Stimulated activated CD4-positive, alpha-beta T cell treated with anti-CD3 and anti-CD28 coated beads, Interleukin-1b, Interleukin-23, amount 100 ng/mL, for 24 hours (primary cell): ENCODE results near the gene ELOVL6.
"Not testable (repeated sequence)": the region's sequence is repeated elsewhere in the genome, so short reads cannot be mapped to it uniquely, and the experiment has no call there.

Experiments
- DNase-seq, 4 experiments: peaks; one replicate each; pipeline ENCODE4 v3.0.0-alpha.2; 2020; ENCODE audit warnings: low read depth in 4 of 4, low spot score in 1 of 4

Gene ELOVL6

GRCh38 chr4:110078148-110078547, 120.3 kb downstream of the ELOVL6 start:
- DNase-seq = not testable (repeated sequence)

- not testable (repeated sequence) for DNase-seq
Measured at GRCh38 chr4:110076828-110077227, 121.6 kb downstream of the ELOVL6 start.

DNA sequence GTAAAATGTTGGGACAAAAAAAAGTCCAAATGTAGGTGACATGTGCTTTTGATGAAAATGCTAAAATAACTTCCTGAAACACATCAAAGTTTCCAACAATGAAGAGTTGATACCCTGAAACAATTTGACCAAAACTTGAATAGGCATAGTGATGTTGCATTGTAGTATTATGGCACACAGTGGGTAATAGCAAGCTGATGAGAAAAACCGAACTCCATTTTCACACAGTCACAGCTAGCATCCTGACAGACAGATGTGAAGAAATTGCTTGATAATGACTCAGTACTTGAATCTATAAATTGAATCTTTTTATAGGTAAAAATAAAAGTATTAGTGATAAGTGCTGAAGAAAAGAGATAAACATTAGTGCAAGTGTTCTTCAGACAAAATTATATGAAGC, 122.5 kb downstream of the ELOVL6 start:
- no peak for DNase-seq

GRCh38 chr4:110075083-110075738, 123.2 kb downstream of the ELOVL6 start:
- no peak for DNase-seq

- no peak for DNase-seq
Measured at GRCh38 chr4:110074570-110074969, 123.8 kb downstream of the ELOVL6 start.

DNA sequence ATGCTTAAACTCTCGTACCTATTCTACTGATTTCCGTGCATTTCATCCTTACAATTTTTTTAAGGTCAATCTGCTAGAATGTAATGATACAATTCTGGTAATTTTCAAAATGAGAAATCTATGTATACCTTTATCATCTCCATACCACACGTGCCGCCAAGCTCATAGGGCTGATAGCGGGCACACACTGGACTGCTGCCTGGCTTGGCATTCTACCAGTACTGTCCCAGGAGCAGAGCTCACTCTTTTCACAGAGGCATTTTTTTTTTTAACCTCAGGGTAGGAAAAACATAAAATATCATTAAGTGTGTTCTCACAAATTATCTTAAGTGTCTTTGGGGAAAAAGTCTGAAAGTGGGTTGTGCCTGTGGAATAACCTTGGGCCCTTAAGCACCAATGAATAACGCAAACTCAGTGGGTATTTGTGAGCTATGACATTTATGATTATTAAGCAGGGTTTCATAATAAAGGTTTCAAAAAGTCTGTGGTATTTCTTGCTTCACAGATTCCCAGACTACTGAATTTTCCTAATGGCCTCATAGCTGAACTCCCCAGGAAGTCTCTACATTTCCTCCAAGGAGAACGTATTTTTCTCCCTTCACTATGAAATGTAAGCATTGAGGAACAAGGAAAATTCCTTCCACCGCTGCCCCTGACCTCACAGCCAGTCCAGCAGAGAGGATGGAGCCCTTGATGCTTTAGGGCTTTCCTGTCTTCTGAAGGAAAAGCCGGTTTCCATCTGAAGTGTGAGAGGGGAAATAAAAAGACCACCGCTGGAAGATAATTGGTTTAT, 125.2 kb downstream of the ELOVL6 start:
- DNase-seq = no peak

GRCh38 chr4:110071466-110071865, 126.9 kb downstream of the ELOVL6 start:
- DNase-seq = no peak

- DNase-seq = no peak
Measured at GRCh38 chr4:110068248-110068647, 130.2 kb downstream of the ELOVL6 start.

DNA sequence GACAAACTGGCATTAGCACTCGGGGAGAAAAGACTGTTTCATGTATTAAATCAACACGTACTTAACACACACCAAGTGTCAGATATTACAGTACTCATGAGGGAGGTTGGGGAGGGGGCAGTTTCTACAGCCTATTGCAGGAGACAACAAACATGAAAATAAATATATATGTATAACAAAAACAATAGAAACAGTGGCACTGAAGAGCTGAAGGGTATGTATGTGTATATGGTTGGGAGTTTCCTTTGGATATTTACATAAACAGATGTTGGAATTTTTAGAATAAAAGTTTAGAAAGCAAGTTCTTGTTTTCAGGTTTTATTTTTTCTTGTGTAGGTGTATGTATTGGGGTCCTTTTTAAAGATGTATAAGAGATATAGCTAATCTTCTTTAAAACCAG, 133.5 kb downstream of the ELOVL6 start:
- DNase-seq = no peak

DNA sequence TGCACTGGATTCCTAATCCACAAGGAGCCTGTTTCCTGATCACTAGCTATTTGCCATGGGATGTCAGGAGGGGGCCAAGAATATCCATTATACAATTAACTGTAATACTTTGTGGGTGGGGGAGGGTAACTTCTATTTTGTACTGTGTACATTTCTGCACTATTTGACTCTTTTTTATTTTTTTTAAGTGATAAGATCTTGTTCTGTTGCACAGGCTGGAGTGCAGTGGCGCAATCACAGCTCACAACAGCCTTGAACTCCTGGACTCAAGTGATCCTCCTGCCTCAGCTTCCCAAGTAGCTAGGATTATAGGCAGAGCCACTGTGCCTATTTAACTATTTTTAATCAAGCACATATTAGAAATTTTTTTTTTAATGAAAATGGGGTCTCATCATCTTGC, 134.1 kb downstream of the ELOVL6 start:
- DNase-seq = no peak

DNA sequence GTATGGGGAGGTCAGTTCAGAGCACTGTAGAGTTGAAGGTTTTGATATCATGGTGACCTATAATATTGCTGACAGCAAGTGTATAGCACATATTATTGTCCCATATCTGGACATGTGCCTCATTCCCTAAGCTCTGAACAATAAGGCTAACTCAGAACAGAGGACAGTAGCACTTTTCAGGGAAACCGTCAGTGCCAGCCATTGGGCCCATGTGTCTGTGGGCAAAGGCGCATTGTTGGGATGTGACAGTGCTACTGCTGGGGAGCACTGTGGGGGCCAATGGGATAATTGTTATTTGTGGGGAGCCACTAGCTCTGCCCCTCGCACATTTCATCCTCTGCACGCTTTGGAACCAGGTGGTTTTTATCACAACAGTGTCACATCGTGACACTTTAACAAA, 136.2 kb downstream of the ELOVL6 start:
- no peak for DNase-seq

DNA sequence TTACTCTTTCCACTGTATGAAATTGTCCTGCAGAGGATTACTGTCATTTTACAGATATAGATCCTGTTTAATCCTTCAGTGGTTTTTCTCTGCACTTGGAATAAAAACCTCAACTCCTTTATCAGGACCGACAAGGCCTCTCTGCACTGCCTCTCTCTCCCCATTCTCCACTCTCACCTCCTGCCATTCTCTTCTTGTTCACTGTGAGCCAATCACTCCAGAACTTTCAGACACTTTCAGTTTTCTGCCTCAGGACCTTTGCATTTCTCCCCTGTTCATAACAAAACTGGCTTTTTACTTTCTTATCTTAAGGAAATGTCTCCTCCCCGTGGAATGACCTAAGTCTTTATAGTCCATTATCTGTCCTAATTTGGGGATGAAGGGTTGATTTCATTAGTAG, 137.3 kb downstream of the ELOVL6 start:
- no peak for DNase-seq

DNA sequence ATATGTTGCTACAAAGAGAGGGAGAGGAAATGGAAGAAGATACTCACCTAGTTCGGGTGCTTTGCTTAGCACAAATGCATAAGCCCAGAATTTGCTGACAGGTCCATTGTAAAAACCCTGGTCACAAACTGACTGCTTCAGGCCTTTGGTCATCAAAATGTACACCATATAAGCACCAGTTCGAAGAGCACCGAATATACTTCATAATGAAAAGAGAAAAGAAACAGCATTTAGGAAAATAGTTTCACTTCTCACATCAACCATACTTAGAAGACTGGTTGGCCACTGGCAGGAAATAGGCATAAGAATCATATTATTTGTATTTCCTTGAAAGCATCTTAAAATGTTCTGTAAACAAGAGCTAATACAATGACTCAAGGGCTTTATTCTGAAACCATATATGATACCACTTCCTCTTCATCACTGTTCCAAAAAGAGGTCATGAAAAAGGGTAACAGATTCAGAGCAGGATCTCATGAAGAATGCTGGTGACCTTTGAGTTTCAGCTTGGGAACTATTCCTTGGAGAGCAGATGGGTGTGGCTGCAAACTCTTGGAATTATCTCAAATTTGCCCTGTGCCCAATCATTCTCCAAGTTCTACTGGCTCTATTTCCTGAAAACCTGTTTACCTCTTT, 138.7 kb downstream of the ELOVL6 start:
- DNase-seq = no peak

DNA sequence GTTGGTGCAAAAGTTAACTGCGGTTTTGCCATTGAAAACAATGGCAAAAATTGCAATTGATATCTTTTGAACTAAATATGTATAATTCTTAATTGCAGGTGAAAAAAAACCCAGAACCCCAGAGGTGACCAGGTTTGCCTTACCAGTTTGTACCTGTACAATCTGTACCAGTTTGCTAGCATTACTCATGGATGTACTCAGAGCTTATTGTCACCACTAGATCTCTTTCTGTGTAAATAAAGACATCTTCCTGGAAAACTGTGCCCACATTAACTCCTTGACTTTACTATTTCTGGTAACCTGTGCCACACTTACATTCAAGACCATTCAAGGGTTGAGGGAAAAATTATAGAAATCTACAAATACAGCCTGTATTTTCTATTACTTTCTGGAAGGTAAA, 139.7 kb downstream of the ELOVL6 start:
- DNase-seq = no peak

GRCh38 chr4:110055158-110055768, 143.2 kb downstream of the ELOVL6 start:
- DNase-seq = no peak

DNA sequence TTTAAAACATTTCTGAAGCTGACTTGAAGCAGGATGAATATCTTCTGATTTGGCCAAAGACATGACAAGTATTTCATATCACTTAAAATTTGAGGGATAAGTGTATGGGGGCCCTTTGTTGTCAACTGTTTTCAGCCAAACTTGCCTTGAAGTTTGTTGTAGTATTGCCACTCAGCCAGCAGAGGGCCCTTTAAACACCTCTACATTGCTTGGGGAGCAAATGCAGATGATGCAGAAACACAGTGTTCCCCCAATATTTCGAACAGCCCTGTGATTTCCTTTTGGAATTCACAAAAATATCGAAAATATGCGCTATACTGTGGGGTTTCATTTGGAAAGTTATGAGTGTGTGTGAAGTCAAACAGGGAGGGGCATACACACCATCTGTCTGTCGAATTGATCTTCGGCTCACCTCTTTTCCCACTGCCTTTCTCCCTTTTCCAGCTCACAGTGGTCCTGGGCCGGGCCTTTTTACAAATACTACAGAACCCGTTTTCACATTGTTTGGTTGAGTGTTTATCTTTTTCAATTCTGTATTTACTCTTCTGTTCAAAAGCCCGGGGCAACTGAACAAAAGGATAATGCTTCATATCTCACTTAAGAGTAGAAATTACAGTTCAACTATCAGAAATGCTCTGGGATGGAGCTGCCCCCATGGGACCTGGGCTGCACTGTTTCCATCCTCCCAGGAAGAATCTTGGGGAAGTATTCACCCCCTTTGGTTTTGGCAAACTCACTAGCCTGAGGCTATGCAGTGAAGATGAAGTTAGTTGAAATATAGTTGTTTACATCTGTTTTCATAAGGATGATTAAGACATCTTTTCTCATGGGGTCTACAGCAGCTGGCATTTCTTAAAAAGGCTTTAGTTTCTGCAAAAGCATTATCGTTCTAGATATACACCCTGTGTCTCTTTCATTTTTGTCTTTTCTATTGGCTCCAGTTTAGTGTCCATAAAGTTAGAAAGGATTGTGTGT, 148.2 kb downstream of the ELOVL6 start:
- peak; percentile 10 to 25 (median 15) for DNase-seq

DNA sequence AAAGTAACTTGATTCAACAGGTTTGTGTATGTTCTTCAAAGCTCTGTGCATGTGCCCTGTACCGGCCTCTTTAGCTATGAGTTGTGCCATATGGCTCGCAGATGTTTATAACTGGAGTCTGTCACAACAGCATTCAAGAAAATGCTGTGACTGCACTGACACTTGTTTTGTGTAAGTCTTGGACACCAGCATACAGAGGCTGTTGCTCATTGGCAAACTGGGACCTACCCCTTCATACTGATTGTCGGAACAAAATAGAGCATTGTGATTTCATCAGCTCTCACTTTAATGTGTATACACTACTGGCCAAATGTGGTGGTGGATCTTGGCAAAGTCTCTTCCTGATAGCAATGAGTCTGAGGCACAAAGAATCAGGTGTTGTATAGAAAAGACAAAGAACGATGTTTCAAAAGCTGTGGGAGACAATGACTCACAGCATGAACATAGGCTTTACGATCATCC, 151.8 kb downstream of the ELOVL6 start:
- DNase-seq = no peak

DNA sequence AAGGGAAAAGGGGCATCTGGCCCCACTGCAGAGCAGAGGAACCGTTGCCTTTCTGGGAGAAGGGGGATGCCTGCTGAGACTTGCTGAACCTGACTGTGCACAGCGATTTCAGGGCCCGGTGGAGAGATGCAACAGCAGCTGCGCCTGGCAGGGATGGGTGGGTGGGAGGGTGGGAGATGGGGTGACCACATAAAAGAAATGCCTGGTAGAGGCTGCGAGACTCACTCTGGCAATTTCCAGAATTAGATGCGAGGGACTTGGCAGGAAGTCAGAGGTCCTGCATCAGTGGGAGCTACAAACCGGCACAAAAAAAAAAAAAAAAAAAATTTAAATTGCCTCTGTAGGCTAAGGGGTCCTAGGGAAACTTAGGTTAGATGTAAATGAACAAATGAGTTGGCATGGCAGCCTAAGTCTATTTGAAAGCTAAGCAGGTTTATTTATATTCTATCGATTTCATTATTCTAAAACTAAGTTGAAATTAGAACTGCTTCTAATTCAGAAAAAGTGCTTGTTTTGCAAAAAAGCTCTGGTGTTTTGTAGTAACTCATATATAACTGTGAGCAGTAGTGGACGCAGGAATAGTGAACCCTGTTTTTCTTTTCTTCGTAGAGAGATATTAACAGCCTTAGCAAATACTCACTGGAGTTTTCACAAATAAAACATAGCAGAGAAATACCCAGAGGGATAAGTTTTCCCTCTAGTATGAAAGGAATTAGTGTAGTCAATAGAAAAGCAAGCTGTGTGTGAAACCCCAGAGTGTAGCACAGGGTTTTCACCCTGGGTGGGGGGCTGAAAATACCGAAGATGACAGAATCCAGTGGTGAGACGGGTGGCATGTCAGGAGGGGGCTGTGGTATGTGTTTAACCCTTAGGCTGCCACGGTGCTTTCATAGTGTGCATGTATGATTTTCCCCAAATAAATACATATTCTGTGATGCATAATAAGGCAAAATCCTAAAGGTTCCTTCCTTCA, 155.6 kb downstream of the ELOVL6 start:
- DNase-seq = no peak

DNA sequence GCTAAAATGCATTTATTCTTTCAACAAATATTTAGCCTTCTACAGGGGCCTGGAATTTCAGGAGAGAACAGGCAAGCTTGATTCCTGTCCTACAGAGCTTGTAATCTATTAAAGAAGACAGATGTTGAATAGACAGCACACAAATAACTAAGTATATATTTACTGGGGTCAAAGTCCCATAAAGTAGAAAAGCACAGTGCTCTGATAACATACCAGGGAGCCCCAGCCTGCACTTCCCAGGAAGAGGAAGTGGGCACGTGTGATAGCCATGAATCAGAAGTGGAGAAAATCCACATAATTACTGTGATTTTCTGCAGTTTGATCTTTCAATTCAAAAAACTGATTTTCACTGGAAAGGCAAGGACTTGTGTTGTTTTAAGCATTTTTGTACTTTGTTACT, 156.7 kb downstream of the ELOVL6 start:
- DNase-seq = no peak
